Medulla oblongata (tissue), 1 donor: ENCODE measurements around the gene TEKTIP1.

Source experiments
- DNase-seq: peaks from one replicate; pipeline ENCODE4 v3.0.0-alpha.2; 2015; ENCODE audit errors: extremely low spot score

Gene TEKTIP1

DNA sequence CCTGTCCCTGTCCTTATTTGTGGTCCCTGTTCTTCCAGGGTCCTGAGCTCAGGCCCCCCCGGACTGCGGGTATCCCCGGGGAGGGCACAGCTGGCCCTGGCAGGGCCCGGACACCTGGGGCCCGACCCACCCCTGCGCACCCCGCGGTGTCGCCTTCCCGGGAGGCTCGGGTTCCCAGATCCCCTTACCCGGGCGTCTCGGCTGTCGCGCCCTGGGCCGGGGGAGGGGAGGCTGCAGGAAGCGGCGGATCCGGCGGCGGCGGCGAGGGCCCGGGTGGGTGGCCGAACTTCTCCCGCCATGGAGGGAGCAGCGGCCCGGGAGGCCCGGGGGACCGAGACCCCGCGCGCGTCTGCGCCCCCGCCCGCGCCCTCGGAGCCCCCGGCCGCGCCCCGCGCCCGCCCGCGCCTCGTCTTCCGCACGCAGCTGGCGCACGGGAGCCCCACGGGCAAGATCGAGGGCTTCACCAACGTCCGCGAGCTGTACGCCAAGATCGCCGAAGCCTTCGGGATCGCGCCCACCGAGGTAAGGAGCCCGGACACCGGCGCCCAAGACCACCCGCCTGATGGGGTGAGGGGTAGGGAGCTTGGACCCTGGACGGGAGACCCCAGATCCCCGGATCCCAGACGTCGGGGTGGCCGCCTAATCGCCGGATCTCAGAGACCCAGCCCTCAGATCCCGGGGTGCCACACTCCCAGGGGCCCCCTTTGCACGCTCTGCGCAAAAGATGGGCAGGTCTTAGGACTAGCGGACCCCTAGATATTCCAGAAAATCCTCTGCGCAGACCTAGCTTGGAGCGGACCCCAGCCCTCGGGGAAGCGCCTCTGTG, 46.5 kb downstream of the TEKTIP1 start, which contains the start of gene GIPC3:
TSS of gene GIPC3 (plus strand) at position 178 of the 826 bp plus-strand sequence. CDS start at position 298, 120 bp downstream.
- DNase-seq: no peak

DNA sequence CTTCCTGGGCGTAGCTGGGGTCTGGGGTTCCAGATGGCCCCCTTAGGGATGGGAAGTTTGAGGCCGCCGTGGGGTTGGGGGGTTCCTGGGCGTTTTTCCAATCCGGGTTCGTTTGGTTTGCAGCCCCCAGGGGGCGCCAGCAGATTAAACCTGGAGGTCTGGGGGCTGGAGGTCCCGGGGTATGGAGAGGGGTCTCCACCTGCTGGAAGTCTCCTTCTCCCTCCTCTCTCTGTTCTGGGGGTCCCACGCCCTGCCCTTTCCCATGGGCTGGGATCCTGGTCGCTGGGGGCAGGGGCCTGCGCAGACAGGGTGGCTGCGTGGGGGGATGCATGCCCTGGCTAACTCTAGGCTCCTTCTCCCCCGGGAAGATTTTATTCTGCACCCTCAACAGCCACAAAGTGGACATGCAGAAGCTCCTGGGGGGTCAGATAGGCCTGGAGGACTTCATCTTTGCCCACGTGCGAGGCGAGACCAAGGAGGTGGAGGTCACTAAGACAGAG, 47.2 kb downstream of the TEKTIP1 start:
- no peak for DNase-seq

DNA sequence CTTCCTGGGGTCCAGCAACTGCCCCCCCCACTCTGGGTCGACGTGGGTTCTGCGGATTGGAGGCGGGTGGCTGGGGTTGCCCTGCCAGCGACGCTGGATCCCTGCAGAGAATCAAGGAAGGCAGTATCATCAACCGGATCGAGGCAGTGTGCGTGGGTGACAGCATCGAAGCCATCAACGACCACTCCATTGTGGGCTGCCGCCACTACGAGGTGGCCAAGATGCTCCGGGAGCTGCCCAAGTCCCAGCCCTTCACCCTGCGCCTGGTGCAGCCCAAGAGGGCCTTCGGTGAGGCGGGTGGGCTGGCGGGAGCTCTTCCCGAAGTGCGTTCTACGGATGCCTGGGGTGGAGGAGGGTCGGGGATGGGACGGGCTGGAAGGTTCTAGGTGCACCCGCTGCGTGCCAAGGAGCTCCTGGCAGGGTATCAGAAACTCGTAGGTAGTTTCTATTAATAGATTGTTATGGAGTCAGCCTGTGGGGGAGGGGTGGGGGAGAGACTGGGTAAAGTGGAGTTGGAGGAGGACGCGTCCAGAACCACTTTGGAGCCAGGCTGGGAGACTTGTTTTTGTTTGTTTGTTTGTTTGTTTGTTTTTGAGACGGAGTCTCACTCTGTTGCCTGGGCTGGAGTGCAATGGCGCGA, 47.9 kb downstream of the TEKTIP1 start:
- DNase-seq: no peak

DNA sequence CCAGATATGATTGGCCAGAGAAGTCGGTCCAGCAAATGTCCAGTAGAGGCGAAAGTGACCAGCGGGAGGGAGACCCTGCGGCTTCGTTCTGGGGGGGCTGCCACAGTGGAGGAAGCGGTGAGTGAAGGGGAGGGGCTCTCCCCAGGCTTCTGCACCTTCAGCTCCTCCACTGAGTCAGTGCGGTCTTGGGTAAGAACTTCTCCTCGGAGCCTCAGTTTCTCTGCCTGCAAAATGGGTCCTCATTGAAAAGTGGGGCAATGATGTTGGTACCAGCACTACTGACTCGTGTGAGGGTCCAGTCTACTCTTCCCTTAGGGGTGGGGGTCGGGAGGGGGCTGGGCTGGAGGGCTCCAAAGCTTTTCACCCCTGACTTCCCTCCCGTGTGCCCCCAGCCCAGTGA, 50.5 kb downstream of the TEKTIP1 start:
- no peak for DNase-seq

DNA sequence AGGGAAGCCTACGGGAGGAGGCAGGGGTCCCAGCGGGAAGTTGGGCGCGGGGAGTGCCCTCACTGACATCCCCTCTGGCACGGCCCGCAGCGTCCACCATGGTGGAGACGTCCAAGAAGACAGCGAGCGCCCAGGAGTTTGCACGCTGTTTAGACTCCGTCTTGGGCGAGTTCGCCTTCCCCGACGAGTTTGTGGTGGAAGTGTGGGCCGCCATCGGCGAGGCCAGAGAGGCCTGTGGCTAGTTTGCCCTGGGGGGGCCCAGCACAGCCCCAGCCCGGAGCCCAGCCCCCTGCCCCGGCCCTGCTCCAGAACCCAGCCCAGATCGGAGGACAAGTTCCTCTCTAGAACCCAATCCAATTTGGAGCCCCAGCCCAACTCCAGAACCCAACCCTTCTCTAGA, 51.0 kb downstream of the TEKTIP1 start:
- DNase-seq: no peak

DNA sequence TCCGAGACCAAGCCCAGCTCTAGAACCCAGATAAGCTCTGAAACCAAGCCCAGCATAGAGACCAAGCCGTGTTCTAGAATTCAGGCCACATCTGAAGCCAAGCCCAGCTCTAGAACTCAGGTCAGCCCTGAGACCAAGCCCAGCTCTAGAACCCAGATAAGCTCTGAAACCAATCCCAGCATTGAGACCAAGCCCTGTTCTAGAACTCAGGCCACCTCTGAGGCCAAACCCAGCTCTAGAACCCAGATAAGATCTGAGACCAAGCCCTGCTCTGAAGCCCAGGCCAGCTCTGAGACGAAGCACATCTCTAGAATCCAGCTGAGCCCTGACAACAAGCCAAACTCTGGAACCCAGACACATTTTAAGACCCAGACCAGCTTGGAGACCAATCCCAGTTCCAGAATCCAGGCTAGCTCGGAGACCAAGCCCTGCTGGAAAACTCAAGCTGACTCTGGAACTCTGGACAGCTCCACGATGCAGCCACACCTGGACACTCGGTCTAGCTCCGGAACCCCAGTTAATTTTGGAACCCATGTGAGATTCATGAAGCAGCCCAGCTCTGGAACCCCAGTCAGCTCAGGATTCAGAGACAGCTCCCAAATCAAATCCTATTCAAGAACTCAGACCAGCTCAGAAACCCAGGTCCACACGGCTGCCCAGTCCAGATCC, 52.2 kb downstream of the TEKTIP1 start:
- no peak for DNase-seq

DNA sequence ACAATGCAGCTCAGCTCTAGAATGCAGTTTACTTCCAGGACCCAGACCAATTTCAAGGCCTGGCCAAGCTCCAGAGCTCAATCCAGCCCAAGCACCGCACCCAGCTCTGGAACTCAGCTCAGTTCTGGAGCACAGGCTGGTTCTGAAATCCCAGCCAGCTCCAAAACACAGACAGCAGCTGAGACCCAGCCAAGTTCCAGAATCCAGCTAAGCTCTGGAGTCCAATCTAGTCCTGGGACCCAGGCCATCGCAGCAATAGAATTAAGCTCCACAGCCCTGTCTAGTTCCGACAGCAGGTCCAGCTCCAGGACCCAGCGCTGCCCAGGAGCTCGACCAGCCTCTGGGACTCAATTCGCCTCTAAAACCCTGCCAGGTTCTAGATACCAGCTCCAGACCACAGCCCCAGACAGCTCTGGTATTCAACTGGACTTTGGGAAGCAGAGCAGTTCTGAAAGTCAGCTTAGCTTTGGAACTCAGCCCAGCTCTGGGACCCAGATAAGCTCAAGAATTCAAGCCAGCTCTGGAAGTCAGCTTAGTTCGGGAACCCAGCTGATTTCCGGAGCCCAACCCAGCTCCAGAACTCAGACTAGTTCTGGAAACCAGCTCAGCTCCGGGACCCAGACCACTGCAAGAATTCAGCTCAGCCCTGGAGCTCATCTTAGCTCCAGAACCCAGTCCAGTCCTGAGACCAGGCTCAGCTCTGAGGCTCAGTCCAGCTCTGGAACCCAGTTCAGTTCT, 53.1 kb downstream of the TEKTIP1 start:
- no peak for DNase-seq

DNA sequence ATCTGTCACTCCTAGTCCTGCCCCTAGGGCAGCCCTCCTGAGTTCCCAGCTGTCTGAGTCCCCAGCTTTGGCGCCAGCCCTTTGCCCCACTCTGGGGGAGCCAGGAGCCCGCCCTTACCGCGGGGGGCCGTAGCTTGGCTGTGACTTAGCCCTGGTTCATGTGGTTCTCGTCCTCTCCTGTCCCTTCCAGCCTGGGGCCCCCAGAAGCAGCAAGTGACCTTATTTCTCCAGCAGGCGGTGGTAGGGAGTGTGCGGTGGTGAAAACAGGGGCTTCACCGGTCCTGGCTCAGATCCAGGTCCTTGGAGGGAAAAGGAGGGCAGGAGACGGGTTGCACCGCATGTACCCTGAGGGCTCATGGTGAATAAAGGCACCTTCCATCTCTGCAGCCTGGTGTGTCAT, 54.2 kb downstream of the TEKTIP1 start:
- no peak for DNase-seq
